ENCODE measurements around the gene XXYLT1.

- no peak for TF ChIP-seq POLR2A (IDR thresholded peaks at IDR 0.05; ENCODE audit: control extremely low read depth in 1 of 2, low read depth in 2 of 2, low read length in 2 of 2)
- peak in 1 of 3 experiments; percentile 35; a peak in 1 of 4 replicates for TF ChIP-seq CTCF (IDR thresholded peaks at IDR 0.05; ENCODE audit: control extremely low read depth in 1 of 3, insufficient read depth in 1 of 3, low read depth in 1 of 3, low read length in 3 of 3)
- TF ChIP-seq JUN (IDR thresholded peaks at IDR 0.05; ENCODE audit: low read depth, low read length) = no peak
- TF ChIP-seq, protein P1, sequence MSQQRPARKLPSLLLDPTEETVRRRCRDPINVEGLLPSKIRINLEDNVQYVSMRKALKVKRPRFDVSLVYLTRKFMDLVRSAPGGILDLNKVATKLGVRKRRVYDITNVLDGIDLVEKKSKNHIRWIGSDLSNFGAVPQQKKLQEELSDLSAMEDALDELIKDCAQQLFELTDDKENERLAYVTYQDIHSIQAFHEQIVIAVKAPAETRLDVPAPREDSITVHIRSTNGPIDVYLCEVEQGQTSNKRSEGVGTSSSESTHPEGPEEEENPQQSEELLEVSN (IDR thresholded peaks at IDR 0.05) = no peak
- no peak for TF ChIP-seq CBX5 (IDR thresholded peaks at IDR 0.05; ENCODE audit: low read depth, low read length)
- no peak for TF ChIP-seq MAX (IDR thresholded peaks at IDR 0.05)
- no peak for TF ChIP-seq MAFK (IDR thresholded peaks at IDR 0.05; ENCODE audit: low read depth, low read length)
These were observed 31.8 kb downstream of the XXYLT1 start for GRCh38 chr3:195239121-195239520.
